COLO829 (cell line): ENCODE results near the gene ISCU.
"Not testable (repeated sequence)": the region's sequence is repeated elsewhere in the genome, so short reads cannot be mapped to it uniquely, and the experiment has no call there.

Experiments used
- DNase-seq: peaks from one replicate; pipeline ENCODE4 v3.0.0; 2012; ENCODE audit warnings: low spot score

ISCU gene

DNA sequence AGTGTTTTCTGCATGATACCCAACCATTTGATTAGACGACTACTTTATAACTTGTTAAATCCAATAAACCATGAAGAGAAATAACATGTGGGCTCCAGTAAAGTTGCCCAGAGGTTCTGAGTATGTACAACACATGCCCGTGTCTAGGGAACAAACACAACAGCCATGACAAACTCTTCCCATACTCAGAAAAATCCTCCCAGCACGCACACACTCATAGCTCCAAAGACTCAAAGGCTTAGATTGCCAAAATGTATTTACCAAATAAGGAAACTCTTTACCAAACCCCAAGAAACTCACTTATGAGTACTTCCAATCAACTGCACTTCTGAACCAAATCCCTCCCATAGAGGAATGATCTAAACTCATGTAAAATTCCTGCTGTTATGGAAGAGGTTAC is 18.7 kb upstream of the ISCU start:
- no peak for DNase-seq

DNA sequence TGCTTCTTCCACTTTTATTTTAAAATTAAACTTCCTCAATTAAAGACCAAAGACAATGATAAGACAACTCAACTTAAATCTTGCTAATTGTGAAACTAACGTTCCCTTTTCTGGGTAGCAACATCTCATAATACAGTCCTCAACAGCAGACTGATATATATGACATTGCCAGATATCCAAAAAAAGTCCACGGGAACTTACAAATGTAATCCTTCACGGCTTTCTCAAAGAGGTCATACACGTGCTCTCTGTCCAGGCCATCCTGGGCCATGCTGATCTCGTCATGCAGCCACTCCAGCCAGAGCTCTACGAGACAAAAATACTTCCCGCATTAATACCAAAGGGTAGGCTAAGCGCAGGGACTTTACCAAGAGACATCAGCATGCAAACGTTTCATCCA is 14.7 kb upstream of the ISCU start:
- DNase-seq = no peak

GRCh38 chr12:108548954-108549521 is 13.4 kb upstream of the ISCU start:
- DNase-seq = no peak

- no peak for DNase-seq
Measured at GRCh38 chr12:108551535-108551934, 10.9 kb upstream of the ISCU start.

- no peak for DNase-seq
Measured at GRCh38 chr12:108553799-108554198, 8.6 kb upstream of the ISCU start.

DNA sequence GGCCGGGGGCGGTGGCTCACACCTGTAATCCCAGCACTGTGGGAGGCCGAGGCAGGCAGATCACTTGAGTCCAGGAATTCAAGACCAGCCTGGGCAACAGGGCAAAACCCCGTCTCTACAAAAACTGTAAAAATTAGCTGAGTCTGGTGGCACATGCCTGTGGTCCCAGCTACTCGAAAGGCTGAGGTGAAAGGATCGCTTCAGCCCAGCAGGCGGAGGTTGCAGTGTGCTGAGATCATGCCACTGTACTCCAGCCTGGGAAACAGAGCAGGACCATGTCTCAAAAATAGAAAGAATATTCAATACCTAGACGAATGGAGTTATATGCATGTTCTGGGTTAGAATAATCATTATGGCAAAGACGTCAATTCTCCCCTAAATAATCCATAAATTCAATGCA is 7.0 kb upstream of the ISCU start:
- DNase-seq = not testable (repeated sequence)

GRCh38 chr12:108559007-108559655 is 3.3 kb upstream of the ISCU start:
- no peak for DNase-seq

DNA sequence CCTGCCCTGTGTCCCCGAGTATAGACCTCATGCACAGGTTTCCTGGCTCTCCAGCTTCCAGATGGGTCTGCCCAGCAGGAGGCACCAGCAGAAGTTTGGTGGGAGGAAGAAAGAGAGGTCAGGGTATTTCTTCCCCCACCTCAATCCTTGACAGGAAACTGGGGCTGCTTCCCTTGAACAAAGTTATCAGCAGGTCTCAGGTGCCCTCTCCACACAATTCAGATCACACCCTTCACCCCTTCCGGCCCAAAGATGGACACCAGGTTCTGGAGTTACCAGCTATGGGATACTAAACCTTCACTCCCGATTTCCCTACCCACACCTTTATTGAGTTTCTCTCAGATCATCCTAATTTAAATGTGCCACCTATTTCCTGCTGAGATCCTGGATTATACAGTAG is 2.6 kb upstream of the ISCU start:
- no peak for DNase-seq

- no peak for DNase-seq
Measured at GRCh38 chr12:108560321-108560721, 2.1 kb upstream of the ISCU start.

DNA sequence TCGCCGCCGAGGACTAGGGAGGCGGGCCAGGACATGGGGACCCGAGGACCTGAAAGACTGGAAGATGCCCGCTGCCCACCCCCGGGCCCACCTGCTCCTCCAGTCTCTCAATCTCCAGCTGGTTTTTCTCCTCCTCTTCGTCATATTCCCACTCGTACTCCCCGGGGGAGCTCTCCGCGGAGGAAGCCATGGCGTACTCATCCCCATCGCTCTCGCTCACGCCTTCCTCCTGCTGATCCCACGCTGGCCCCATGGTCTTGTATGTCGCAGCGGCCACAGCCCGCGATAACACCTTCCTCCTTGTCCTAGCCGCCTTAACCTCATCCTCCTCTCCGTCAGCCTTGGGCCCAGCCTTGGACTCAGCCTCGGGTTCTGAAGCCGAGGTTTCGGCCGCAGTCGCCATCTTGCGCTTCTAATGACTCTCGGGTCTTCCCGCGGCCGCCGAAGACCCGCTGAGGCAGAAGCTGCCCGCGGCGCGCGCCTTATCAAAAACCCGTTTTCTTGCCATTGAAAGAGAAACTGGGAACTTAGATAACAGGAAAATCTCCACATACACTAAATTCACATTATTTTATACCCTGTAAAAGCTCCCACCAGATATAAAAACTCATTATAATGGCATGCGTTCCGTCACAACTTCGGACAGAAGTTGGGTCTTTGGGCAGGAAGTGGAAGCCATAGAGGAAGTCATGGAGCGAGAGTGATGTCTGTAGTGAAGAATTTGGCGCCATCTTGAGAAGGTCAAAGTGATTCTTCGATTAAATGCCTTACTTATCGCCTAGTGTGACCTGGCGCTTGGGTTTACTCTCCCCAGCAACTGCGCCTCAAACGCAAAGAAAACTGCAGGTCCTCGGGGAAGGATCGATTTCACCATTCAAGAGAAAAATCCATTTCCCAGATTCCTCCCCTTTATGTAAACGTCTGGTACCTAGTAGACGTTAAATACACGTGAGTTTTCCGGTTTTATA is 1.4 kb upstream of the ISCU start, which contains the start of gene SART3:
Gene SART3, minus strand, starts transcription at position 422 of the 968 bp plus-strand sequence. Its CDS starts 19 bp downstream, at position 403.
- DNase-seq = peak; percentile 96

GRCh38 chr12:108561852-108562347 is 496 bp upstream of the ISCU start:
- DNase-seq = no peak

GRCh38 chr12:108563136-108563803 is 874 bp downstream of the ISCU start:
- peak; percentile 89 for DNase-seq

DNA sequence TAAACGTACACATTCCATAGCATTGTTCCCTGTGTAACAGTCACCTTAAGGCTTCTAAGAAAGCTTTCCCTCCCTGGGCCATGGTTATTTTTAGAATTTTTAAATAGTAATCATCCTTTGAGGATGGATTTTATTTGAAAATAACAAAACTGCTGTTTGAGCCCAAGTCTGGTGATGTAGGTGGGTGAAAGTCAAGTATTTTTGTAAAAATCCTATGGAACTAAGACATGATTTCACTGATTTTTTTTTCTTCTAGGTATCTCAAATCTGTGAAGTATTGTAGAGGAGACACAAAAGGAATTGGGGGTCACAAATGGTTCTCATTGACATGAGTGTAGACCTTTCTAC is 1.4 kb downstream of the ISCU start:
- DNase-seq = no peak

DNA sequence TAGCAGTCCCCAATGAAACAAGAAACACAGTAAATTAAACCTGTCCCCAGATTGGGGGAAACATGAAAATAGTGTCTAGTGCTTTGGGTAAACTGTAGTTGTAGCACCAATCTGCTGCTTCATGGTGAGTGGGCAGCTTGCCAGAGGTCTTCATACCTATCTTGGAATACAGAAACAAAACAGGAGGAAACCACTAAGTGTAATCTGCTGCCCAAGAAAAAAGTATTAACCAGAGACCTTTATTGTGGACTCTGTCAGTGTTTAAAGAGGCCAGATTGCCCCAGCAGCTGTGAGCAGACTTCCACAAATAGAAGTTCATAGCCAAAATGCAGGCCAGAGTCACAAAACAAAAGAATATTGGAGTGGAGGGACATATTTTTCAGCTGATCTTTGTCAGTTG is 2.3 kb downstream of the ISCU start:
- no peak for DNase-seq

- no peak for DNase-seq
Measured at GRCh38 chr12:108565146-108565545, 2.8 kb downstream of the ISCU start.

- DNase-seq = peak; percentile 69
Measured at GRCh38 chr12:108565976-108566375, 3.6 kb downstream of the ISCU start.

- no peak for DNase-seq
Measured at GRCh38 chr12:108566452-108566851, 4.1 kb downstream of the ISCU start.

DNA sequence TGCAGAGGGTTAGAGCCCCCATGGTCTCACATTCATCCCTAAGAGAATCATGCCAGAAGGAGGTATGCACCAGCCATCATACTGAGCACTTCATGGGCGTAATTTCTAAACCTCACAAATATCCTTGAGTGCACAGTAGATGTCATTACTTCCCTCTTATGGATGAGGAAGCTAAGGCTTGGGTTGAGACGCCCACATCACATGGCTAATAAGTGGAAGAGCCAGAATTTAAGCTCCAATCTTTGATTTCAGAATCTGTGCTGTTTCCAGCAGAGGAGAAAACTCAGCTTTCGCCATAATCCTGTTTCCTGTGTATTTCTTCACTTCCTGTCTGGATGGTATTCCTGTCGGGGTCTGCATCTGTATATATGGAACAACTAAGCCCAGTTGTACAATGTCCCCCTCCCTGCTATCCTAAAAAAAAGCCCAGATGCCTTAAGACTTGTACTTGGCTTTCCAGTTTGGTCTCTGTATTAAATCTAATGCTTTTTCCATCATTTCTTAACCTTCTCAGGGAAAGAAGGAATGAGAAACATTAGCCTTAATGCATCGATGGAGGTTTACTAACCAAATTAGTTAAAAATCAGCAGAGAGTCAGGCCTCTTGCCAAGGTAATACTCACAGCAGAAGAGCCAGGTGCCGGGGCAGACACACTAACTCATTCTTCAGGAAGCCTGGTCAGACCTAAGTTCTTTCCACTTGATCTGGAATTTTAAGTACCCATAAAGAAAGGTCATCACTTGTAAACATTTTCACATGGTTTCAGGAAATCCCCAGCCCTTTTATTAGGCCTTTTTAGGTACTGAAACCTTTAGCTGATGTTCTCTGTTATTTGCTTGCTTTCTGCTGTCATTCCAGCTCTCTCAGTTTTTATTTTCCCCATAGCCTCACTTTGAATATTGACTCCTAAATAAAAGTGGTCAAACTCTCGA is 5.3 kb downstream of the ISCU start:
- no peak for DNase-seq

- DNase-seq = no peak
Measured at GRCh38 chr12:108568338-108569154, 6.2 kb downstream of the ISCU start.
